HS-5 (cell line): Measurements from ENCODE around the gene ANK2.

Experiments
- DNase-seq: peaks from one replicate; pipeline ENCODE4 v3.0.0-alpha.2; 2012; ENCODE audit warnings: low read depth

Gene ANK2

GRCh38 chr4:113347245-113347644, 297.8 kb downstream of the ANK2 start:
- no peak for DNase-seq

DNA sequence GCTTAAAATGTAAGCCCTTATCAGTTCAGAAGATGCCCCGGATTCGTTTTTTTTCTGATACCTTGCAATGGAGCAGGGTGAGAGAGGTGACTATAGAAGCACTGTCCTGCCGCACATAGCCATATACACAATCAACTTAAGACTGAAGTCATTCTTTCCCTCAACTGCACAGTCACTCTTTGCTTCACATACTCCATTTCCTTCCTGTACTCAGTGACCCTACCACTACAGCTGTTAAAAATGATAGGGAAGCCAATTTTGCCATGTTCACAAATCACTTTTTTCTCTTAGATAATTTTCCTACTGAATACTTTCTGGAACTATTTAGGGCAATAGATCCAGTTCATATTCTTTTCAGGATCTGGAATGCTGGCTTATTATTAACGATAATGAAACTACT, 300.0 kb downstream of the ANK2 start:
- no peak for DNase-seq

- no peak for DNase-seq
Measured at GRCh38 chr4:113350576-113350975, 301.1 kb downstream of the ANK2 start.

DNA sequence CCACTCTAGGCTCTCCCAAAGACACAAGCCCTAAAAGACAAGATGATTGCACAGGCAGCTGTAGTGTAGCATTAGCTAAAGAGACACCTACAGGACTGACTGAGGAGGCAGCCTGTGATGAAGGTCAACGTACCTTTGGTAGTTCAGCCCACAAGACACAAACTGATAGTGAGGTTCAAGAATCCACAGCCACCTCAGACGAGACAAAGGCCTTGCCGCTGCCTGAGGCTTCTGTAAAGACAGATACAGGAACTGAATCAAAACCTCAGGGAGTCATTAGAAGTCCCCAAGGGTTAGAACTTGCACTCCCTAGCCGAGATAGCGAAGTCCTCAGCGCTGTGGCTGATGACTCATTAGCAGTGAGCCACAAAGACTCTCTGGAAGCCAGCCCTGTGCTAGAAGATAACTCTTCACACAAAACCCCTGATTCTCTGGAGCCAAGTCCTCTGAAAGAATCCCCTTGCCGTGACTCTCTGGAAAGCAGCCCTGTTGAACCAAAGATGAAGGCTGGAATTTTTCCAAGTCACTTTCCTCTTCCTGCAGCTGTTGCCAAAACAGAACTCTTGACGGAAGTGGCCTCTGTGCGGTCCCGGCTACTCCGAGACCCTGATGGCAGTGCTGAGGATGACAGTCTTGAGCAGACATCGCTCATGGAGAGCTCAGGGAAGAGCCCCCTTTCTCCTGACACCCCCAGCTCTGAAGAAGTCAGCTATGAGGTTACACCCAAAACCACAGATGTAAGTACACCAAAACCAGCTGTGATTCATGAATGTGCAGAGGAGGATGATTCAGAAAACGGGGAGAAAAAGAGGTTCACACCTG, 306.3 kb downstream of the ANK2 start:
- peak; percentile 76 for DNase-seq

DNA sequence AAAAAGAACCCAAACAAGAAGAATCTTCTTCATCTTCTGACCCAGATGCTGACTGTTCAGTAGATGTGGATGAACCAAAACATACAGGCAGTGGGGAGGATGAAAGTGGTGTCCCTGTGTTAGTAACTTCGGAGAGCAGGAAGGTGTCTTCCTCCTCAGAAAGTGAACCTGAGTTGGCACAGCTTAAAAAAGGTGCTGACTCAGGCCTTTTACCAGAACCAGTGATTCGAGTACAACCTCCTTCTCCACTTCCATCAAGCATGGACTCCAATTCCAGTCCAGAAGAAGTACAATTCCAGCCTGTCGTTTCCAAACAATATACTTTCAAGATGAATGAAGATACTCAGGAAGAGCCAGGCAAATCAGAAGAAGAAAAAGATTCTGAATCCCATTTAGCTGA, 307.0 kb downstream of the ANK2 start:
- DNase-seq, result no peak

GRCh38 chr4:113358784-113359183, 309.3 kb downstream of the ANK2 start:
- no peak for DNase-seq

DNA sequence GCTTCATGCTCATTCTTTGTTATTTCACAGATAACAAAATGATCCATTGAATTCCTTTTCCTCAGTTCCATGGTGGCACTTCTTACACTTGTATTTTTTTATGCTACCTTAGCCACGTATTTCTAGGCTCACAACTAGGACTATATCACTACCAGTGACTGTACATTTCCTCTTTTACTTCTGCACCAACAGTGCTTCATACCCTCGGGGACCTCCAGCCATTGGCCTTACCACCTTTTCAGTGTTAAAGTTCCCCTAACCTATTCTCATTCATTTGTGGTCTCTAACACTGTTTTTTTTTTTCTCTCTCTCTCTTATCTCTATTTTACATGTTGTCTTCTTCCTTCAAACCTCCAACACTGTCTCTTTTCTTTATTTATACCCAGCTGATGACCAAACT, 315.9 kb downstream of the ANK2 start:
- DNase-seq, result no peak

DNA sequence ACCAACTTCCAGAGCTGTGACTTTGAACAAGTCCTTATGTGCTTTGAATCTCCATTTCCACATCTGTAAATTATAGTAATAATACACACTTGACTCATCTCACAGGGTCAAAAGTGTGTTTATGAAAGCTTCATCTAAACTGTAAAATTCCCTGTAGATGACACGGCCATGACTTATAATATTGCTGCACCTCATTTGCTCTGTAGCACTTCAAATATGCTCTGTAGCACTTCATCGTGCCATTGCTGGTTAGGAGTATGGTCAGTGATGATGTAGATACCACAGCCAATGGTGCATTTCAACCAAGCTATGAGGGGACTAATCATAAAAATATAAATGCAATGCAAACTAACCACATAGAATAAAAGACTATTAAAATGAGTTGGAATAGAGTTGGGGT, 318.6 kb downstream of the ANK2 start:
- peak; percentile 74 for DNase-seq

DNA sequence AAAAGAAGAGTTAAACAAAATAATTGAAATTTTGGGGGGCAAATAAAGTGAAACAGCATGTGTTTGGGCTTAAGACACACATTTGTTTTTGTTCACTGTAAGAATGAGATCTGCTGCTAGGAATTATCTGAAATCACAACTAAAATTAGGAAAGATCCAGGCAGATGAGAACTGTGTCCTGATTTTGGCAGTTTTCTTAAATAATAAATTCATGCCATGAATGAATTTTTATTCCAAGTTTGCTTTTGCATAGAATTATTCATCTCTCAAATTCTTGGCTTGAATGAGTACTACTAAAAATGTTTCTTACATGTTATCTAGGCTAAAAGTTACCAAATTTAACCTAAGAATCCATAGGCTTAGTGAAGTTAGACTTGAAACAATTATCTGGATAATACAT, 321.7 kb downstream of the ANK2 start:
- DNase-seq, result no peak

GRCh38 chr4:113375964-113376666, 326.7 kb downstream of the ANK2 start:
- no peak for DNase-seq

- DNase-seq, result no peak
Measured at GRCh38 chr4:113378836-113379235, 329.4 kb downstream of the ANK2 start.

DNA sequence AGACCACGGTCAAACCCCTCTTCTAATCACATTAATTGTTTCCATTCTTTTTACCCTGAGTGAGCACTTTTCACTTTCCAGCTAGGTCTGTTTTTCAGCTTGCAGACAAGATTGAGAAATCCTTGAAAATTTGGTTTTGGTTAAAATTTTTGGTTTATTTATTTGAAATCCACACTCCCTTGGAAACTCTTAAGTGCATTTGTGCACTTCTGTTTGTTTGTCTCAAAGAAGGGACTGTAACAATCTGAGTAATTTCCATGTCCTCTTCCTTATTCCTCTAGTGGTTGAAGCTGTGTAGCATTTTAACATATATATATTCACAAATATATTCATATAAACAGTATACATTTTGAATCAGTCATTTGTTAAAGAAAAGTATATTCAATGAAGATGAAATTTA, 333.3 kb downstream of the ANK2 start:
- no peak for DNase-seq

GRCh38 chr4:113383111-113383785, 333.8 kb downstream of the ANK2 start:
- DNase-seq, result peak; percentile 48

- DNase-seq, result no peak
Measured at GRCh38 chr4:113384600-113384999, 335.1 kb downstream of the ANK2 start.

DNA sequence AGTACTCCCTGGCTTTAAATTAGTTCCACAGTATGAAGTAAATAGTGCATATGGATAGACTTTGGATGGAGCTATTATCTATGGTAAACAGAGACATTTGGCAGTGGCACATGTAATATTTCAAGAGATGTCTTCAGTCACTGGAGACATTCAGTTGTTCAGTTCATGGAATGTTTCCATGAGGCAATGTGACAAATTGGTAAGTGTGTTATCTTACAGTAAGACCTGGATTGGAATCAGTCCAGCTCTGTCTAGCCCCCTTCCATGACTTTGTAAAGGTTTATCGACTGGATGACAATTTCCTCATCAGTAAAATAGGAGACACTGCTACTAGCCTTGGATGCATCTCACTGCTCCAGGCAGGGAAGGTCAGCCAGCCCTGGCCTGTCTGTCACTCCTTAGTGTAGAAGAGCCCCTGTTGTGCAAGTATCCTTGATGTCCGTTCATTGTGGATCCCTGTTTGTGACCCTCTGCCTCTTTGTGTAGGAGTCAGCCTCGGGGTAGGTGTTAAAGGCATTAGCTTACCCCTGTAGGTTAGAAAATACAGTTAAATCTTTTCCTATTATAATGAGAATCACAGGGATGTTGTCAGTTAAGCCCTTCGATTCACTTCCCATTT, 335.9 kb downstream of the ANK2 start:
- no peak for DNase-seq

- DNase-seq, result no peak
Measured at GRCh38 chr4:113389160-113389559, 339.7 kb downstream of the ANK2 start.

DNA sequence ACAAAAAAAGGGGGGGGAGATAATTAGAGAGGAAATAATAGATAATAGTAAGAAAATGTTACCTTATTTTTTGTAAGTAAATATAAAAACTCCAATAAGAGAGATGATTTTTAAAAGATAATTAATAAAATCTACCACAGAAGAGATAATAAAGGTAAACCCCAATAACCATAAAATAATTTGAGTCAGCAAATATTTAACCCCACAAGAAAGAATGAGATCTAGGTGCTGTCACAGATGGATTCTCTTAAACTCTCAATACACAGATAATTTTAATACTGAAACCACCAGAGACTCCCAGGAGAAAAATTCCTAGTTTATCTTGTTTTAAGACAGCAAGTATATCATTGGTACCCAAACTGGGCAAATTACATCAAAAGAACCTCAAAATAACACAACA, 341.4 kb downstream of the ANK2 start:
- no peak for DNase-seq

DNA sequence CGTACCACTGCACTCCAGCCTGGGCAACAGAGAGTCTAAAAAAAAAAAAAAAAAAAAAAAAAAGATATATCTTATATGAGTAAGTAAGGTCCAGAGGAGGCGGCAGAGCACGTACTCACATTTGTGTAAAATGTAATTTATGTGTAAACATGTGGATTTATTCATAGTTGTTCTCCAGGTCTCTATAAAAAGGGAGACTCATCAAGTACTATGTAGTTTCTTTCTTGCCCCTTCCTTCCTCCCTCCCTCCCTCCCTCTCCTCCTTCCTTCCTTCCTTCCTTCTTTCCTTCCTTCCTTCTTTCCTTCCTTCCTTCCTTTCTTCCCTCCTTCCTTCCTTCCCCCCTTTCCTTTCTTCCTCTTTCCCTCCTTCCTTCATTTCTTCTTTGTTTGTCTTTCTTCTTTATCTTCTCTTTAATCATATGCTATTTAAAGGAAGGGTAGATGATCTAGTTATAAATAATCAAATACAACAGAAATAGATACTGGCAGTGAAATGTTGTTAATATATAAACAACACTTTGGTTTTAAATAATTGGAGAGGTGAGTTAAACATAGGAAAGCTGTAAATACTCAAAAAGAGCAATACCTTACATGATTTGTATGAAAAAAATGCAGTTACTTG, 344.8 kb downstream of the ANK2 start:
- no peak for DNase-seq

DNA sequence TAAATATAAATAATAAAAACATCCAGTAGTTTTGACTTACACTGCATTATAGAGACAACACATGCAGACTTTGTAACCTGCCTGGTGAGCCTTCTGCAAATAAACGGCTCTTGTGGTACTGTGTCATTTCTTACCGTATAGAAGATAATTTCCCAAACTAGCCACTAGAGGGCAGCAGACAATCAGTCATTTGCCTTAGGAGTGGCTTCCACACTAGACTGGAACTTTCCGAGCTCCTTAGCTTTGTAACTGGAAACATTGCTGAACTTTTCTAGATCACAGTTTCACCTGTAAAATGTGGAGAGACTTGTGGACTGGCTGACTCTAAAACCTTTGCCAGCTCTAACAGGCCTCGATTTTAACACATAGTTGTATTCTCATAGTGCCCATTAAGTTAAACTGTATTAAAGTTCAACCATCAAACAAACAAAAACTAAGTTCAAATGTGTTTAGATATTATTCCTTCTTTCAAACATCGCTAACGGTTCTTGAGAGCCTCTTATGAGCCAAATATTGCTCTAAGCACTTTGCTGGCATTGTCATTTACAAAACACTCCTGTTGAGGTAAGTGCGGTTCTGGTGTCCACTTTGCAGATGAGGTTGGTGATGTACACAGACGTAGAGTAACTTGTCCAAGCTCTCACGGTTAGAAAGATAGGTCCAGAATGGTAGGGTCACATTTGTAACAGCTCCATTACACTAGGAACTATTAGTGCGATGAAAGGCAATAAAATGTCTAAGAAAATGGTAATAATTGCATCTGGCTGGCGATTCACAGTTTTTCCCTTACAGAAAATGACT, 345.5 kb downstream of the ANK2 start:
- peak; percentile 69 for DNase-seq

GRCh38 chr4:113397114-113397701, 347.8 kb downstream of the ANK2 start:
- DNase-seq, result no peak
